K562 (cell line): Measurements from ENCODE around the gene ANO9. TPM values are rescaled to one million over a fixed set of nuclear protein-coding genes. Genes with fewer than 3 reads are reported as not detected.

Experiments used
- C11orf30 ChIP-seq: fragments of 450-650 bp; IDR thresholded peaks from 2 replicates; pipeline ENCODE4 v1.6.1; 2016; ENCODE audit warnings: low read depth, mild to moderate bottlenecking
- ESRRB ChIP-seq: fragments of 250-450 bp; sonication (Bioruptor Pico); IDR thresholded peaks from 2 replicates; pipeline ENCODE4 v1.5.0; 2020; ENCODE audit warnings: mild to moderate bottlenecking, moderate library complexity, borderline replicate concordance
- ETV1 ChIP-seq: fragments of 450-650 bp; conservative IDR thresholded peaks from 2 replicates; pipeline ENCODE4 v1.6.1; 2016; ENCODE audit warnings: missing genetic modification characterization, control low read depth, low read depth, missing compliant biosample characterization
- HDAC8 ChIP-seq: fragments of 450-650 bp; IDR thresholded peaks from 2 replicates; pipeline ENCODE4 v1.6.1; 2016; ENCODE audit warnings: mild to moderate bottlenecking, missing genetic modification characterization, moderate library complexity, missing compliant biosample characterization
- RBBP5 ChIP-seq: fragments of 200-600 bp; sonication (generic); IDR thresholded peaks from 2 replicates; pipeline ENCODE4 v1.6.1; 2012; ENCODE audit warnings: borderline replicate concordance, mild to moderate bottlenecking, low read length, control low read depth, inconsistent platforms; ENCODE audit not compliant: insufficient read depth, poor library complexity, severe bottlenecking
- SMARCA4 ChIP-seq: fragments of 450-650 bp; IDR thresholded peaks from 2 replicates; pipeline ENCODE4 v1.6.1; 2016
- TAF9B ChIP-seq: fragments of 450-650 bp; IDR thresholded peaks from 2 replicates; pipeline ENCODE4 v1.6.1; 2018; ENCODE audit warnings: mild to moderate bottlenecking; ENCODE audit not compliant: partially characterized antibody
- TCF7L2 ChIP-seq: fragments of 150-350 bp; IDR thresholded peaks from 2 replicates; pipeline ENCODE4 v1.6.1; 2016; ENCODE audit warnings: low read depth, mild to moderate bottlenecking, low read length, moderate library complexity
- XRCC5 ChIP-seq: fragments of 200-400 bp; formaldehyde crosslinking; IDR thresholded peaks from 2 replicates; pipeline ENCODE4 v1.6.1; 2017; ENCODE audit warnings: low read depth, mild to moderate bottlenecking, low read length
- ZNF609 ChIP-seq: sonication (generic); formaldehyde crosslinking; IDR thresholded peaks from 2 replicates; pipeline ENCODE4 v1.8.1; 2023; ENCODE audit warnings: missing genetic modification reagents, mild to moderate bottlenecking, borderline replicate concordance
- ZNF79 ChIP-seq: fragments of 250-450 bp; sonication (Bioruptor Pico); IDR thresholded peaks from 2 replicates; pipeline ENCODE4 v1.4.0; 2020; ENCODE audit warnings: low read depth, mild to moderate bottlenecking, moderate library complexity
- polyA plus RNA-seq, 8 experiments: library from polyadenylated mRNA; depleted of rRNA in 4 of 8; stranded (reverse) in 5 of 8; unstranded in 3 of 8; fragments of >200 nt; fragmentation: Nextera tagmentation in 2 of 8; fragmentation: Illumina TruSeq in 1 of 8; extraction: Ambion mirVana in 2 of 8; extraction: Trizol in 1 of 8; gene quantifications; 2 replicates each; pipeline versions ENCODE4 v1.2.1 to v1.2.3, GENCODE V29; 2011 to 2014; ENCODE audit warnings: inconsistent platforms in 1 of 8, missing spikeins in 1 of 8
- total RNA-seq, 7 experiments: library from RNA; depleted of rRNA in 6 of 7; stranded (reverse); fragments of >200 nt in 6 of 7; fragmentation: Illumina TruSeq in 2 of 7; extraction: Trizol in 2 of 7; gene quantifications; 2 replicates each; pipeline versions ENCODE4 v1.2.1 to v1.2.3, GENCODE V29; 2011 to 2021; ENCODE audit warnings: low replicate concordance in 1 of 7
- TF ChIP-seq, protein P1 (sequence below): IDR thresholded peaks from 3 replicates; pipeline ENCODE4 v1.6.1; 2011; ENCODE audit warnings: borderline replicate concordance, mild to moderate bottlenecking, moderate library complexity; ENCODE audit not compliant: insufficient read length; ENCODE audit errors: extremely low read depth
- TF ChIP-seq, protein P2 (sequence below), 2 experiments: fragments of 150-350 bp in 1 of 2; IDR thresholded peaks; 2 replicates each; pipeline ENCODE4 v1.6.1; 2012 to 2016; ENCODE audit warnings: low read depth in 2 of 2, low read length in 2 of 2, mild to moderate bottlenecking in 1 of 2, moderate library complexity in 1 of 2

The ANO9 gene
- total and polyA plus RNA-seq, 9 of the 15 experiments (the other 6 are each of a cell fraction or from before 2014, with no cell fraction given), result 0.20 to 14.5 (median 4.5) TPM

GRCh38 chr11:447923-448731, 6.3 kb upstream of the ANO9 start (continued):
- TF ChIP-seq, protein P1, sequence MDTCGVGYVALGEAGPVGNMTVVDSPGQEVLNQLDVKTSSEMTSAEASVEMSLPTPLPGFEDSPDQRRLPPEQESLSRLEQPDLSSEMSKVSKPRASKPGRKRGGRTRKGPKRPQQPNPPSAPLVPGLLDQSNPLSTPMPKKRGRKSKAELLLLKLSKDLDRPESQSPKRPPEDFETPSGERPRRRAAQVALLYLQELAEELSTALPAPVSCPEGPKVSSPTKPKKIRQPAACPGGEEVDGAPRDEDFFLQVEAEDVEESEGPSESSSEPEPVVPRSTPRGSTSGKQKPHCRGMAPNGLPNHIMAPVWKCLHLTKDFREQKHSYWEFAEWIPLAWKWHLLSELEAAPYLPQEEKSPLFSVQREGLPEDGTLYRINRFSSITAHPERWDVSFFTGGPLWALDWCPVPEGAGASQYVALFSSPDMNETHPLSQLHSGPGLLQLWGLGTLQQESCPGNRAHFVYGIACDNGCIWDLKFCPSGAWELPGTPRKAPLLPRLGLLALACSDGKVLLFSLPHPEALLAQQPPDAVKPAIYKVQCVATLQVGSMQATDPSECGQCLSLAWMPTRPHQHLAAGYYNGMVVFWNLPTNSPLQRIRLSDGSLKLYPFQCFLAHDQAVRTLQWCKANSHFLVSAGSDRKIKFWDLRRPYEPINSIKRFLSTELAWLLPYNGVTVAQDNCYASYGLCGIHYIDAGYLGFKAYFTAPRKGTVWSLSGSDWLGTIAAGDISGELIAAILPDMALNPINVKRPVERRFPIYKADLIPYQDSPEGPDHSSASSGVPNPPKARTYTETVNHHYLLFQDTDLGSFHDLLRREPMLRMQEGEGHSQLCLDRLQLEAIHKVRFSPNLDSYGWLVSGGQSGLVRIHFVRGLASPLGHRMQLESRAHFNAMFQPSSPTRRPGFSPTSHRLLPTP, result no peak
- no peak; the same call in 1 of the 2 replicates for TF ChIP-seq ZNF609 (CRISPR knock-in tag)
- no peak for TF ChIP-seq ESRRB (CRISPR knock-in tag)
- TF ChIP-seq, protein P2, sequence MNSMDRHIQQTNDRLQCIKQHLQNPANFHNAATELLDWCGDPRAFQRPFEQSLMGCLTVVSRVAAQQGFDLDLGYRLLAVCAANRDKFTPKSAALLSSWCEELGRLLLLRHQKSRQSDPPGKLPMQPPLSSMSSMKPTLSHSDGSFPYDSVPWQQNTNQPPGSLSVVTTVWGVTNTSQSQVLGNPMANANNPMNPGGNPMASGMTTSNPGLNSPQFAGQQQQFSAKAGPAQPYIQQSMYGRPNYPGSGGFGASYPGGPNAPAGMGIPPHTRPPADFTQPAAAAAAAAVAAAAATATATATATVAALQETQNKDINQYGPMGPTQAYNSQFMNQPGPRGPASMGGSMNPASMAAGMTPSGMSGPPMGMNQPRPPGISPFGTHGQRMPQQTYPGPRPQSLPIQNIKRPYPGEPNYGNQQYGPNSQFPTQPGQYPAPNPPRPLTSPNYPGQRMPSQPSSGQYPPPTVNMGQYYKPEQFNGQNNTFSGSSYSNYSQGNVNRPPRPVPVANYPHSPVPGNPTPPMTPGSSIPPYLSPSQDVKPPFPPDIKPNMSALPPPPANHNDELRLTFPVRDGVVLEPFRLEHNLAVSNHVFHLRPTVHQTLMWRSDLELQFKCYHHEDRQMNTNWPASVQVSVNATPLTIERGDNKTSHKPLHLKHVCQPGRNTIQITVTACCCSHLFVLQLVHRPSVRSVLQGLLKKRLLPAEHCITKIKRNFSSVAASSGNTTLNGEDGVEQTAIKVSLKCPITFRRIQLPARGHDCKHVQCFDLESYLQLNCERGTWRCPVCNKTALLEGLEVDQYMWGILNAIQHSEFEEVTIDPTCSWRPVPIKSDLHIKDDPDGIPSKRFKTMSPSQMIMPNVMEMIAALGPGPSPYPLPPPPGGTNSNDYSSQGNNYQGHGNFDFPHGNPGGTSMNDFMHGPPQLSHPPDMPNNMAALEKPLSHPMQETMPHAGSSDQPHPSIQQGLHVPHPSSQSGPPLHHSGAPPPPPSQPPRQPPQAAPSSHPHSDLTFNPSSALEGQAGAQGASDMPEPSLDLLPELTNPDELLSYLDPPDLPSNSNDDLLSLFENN (IDR thresholded peaks at IDR 0.05; ENCODE audit: low read depth in 2 of 2, low read length in 2 of 2), result peak in 1 of 2 experiments; percentile 68; a peak in 1 of 4 replicates
- TF ChIP-seq C11orf30, result peak; percentile 40; the same call in 1 of the 2 replicates
- TF ChIP-seq SMARCA4, result peak; percentile 14; the same call in 1 of the 2 replicates
- TF ChIP-seq TCF7L2, result no peak
- TF ChIP-seq ZNF79, result no peak
- TF ChIP-seq RBBP5, result peak; percentile 49
- no peak for TF ChIP-seq HDAC8 (tag)
- peak; percentile 70; the same call in 1 of the 2 replicates for TF ChIP-seq XRCC5
- no peak for TF ChIP-seq TAF9B
- TF ChIP-seq ETV1, result peak; percentile 48; the same call in 1 of the 2 replicates
